ENCODE measurements around the gene KRTCAP3. TPM values are rescaled to one million over a fixed set of nuclear protein-coding genes. Genes with fewer than 3 reads are reported as not detected.
A peak's percentile ranks its signal among the peaks of the same experiment; 100 is the strongest.

Gene KRTCAP3
- total RNA-seq, 2 experiments from 2014 or later: 7.5 to 10.1 TPM

DNA sequence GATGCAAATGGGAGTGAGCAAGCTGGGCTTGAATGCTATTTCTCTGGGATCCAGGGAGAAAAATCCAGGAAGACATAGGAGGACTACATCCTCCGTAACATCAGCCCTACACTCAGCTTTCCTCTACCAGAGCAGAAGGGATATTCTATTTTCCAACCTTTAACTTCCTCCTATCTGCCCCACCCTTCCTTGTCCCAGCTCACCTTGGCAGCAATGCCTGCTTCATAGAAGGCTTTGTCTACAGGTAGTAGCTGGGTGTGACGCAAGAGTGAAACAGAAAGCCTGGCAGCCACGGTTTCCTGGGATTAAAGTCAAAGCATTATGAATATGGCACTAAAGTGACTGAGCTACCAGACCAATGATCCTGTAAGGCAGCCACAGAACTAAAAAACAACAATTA, 3.9 kb downstream of the KRTCAP3 start:
- Mint-ChIP-seq H3K4me3 (no peak overlapping the region), H3K27me3 (no peaks in the 10 kb centered on the region), H3K4me1 (peaks cover 11% of the 10 kb centered on the region), H3K27ac (no peak overlapping the region), H3K9me3 (no peaks in the 10 kb centered on the region), H3K36me3 (ENCODE audit: low read depth) (peaks cover 20% of the 10 kb centered on the region)
- no peak for DNase-seq
- CTCF ChIA-PET: interaction anchor here (0.7 kb wide), 1 partner anchor 166 kb away, joined by 3 read pairs; no protein-coding TSS in a partner anchor
- POLR2A ChIA-PET: interaction anchor here (0.6 kb wide), 1 partner anchor 18 kb away, joined by 3 read pairs; no protein-coding TSS in a partner anchor

DNA sequence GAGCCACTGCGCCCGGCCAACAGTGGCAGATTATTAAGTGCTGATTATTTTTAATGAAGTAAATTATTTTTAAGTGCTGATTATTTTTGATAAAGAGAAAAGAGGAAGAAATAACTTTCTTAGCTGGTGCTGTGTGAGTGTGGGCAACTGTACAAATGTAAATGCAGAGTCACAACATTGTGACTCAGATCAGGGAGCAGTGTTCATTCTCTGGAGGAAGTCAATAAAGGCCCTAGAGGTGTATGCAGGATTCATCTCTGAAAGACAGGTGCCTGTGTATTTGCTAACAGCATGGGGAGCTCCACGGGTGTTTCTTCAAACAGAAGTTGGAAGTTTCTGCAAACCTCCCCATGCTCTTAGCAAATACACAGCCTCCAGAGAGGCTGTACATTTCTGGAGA, 6.2 kb downstream of the KRTCAP3 start:
- ChIA-PET POLR2A (interaction anchor here (1.3 kb wide), 1 partner anchor 19 kb away, joined by 3 read pairs; no protein-coding TSS in a partner anchor), CTCF (interaction anchor here (1.5 kb wide), 1 partner anchor 235 kb away, joined by 3 read pairs; no protein-coding TSS in a partner anchor)
- Mint-ChIP-seq H3K27me3 (no peaks in the 10 kb centered on the region), H3K9me3 (no peaks in the 10 kb centered on the region), H3K27ac (no peak overlapping the region), H3K36me3 (ENCODE audit: low read depth) (peaks cover 5% of the 10 kb centered on the region), H3K4me1 (peaks cover 12% of the 10 kb centered on the region), H3K4me3 (no peak overlapping the region)
- no peak for DNase-seq

DNA sequence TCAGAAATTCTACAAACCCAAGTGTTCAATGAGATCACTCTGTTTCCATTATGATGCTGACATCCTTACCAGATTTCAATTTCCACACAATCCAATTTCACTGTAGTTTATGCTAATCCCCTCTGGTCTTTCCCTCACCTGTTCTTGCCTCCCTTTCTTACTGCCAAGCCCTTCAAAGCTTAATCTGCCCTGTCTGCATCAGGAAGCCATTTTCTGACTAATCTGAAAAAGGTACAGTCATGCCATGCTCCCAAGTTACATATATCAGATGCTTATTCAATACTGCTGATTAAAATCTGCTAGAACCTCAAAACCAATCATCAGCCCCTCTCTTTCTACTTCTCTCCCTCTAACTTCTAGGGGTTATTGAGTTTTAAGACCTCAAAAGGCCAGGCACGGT, 8.9 kb downstream of the KRTCAP3 start:
- no peaks in the 10 kb centered on the region for H3K36me3 Mint-ChIP-seq (ENCODE audit: low read depth)
- DNase-seq: no peak
- no peak overlapping the region for H3K4me3 Mint-ChIP-seq
- H3K27ac Mint-ChIP-seq: no peak overlapping the region
- no peaks in the 10 kb centered on the region for H3K27me3 Mint-ChIP-seq
- no peaks in the 10 kb centered on the region for H3K9me3 Mint-ChIP-seq
- ChIA-PET CTCF (no interaction called here), POLR2A (no interaction called here)
- H3K4me1 Mint-ChIP-seq: peaks cover 6% of the 10 kb centered on the region

DNA sequence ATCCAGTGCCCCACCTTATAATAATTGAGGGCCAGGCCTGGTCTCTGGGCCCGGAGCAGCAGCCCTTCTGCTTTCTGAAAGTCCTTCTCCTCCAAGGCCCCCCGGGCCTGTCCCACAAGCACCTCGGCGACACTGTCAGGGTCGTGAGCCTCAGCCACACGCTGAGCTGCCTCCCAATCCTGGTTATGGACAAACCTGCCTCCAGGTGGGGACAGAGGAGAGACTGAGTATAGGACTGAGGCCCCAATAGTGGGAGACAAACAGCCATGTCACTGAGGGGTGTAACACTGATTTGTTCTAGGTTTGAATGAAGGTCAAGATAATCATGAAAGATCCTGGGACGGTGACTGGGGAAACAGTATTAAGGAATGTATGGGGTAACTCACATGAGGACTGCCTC, 11.8 kb downstream of the KRTCAP3 start:
- Mint-ChIP-seq H3K4me3 (no peak overlapping the region), H3K9me3 (no peaks in the 10 kb centered on the region), H3K4me1 (peaks cover 3% of the 10 kb centered on the region), H3K27me3 (no peaks in the 10 kb centered on the region), H3K27ac (no peak overlapping the region), H3K36me3 (ENCODE audit: low read depth) (no peaks in the 10 kb centered on the region)
- ChIA-PET CTCF (interaction anchor here (1.0 kb wide), 1 partner anchor 10 kb away, joined by 3 read pairs; no protein-coding TSS in a partner anchor), POLR2A (no interaction called here)
- no peak for DNase-seq

GRCh38 chr2:27461118-27461517, 18.9 kb downstream of the KRTCAP3 start:
- Mint-ChIP-seq H3K4me3 (no peak overlapping the region), H3K27ac (no peak overlapping the region), H3K4me1 (no peaks in the 10 kb centered on the region), H3K27me3 (no peaks in the 10 kb centered on the region), H3K36me3 (ENCODE audit: low read depth) (no peaks in the 10 kb centered on the region), H3K9me3 (no peaks in the 10 kb centered on the region)
- DNase-seq: no peak
- ChIA-PET POLR2A (no interaction called here), CTCF (interaction anchor here (0.6 kb wide), 1 partner anchor 22 kb away, joined by 3 read pairs; no protein-coding TSS in a partner anchor)

GRCh38 chr2:27464443-27464842, 22.3 kb downstream of the KRTCAP3 start:
- H3K4me1 Mint-ChIP-seq: no peaks in the 10 kb centered on the region

DNA sequence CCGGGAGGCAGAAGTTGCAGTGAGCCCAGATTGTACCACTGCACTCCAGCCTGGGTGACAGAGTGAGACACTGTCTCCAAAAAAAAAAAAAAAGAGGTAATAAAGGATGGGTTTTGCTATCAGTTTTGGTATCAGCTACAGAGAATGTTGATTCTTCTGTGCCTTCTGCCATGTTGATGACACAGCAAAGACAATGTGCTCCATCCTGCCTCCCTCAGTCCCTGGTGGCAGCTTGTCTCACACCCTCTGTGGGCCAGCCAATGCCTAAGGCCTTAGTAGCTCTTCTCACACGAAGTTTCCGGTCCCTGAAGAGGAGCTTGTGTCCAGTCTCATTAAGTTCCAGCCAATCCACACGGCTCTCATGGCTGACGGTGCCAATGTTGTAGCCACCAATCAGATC, 29.8 kb downstream of the KRTCAP3 start:
- H3K27ac Mint-ChIP-seq: no peak overlapping the region
- POLR2A ChIA-PET: no interaction called here
- DNase-seq: no peak
- H3K36me3 Mint-ChIP-seq (ENCODE audit: low read depth): peaks cover 2% of the 10 kb centered on the region
- no peaks in the 10 kb centered on the region for H3K9me3 Mint-ChIP-seq
- H3K27me3 Mint-ChIP-seq: no peaks in the 10 kb centered on the region
- CTCF ChIA-PET: interaction anchor here (1.7 kb wide), 1 partner anchor 9 kb away, joined by 5 read pairs; no protein-coding TSS in a partner anchor
- H3K4me3 Mint-ChIP-seq: no peak overlapping the region
- H3K4me1 Mint-ChIP-seq: no peaks in the 10 kb centered on the region

More at GRCh38 chr2:27464443-27464842, 22.3 kb downstream of the KRTCAP3 start:
- Mint-ChIP-seq H3K36me3 (ENCODE audit: low read depth) (no peaks in the 10 kb centered on the region), H3K9me3 (no peaks in the 10 kb centered on the region), H3K27me3 (no peaks in the 10 kb centered on the region), H3K27ac (no peak overlapping the region), H3K4me3 (no peak overlapping the region)
- ChIA-PET POLR2A (no interaction called here), CTCF (interaction anchor here (1.3 kb wide), 1 partner anchor 162 kb away, joined by 4 read pairs; no protein-coding TSS in a partner anchor)
- DNase-seq: no peak

GRCh38 chr2:27485496-27485895, 43.3 kb downstream of the KRTCAP3 start:
- Mint-ChIP-seq H3K4me3 (no peak overlapping the region), H3K9me3 (no peaks in the 10 kb centered on the region), H3K27me3 (no peaks in the 10 kb centered on the region), H3K36me3 (ENCODE audit: low read depth) (no peaks in the 10 kb centered on the region), H3K27ac (no peak overlapping the region), H3K4me1 (peaks cover 19% of the 10 kb centered on the region)
- CTCF ChIA-PET: no interaction called here
- POLR2A ChIA-PET: no interaction called here
- DNase-seq: no peak

GRCh38 chr2:27489118-27489497, 46.9 kb downstream of the KRTCAP3 start:
- H3K27ac Mint-ChIP-seq: peak overlapping the region; percentile 71
- H3K27me3 Mint-ChIP-seq: peaks cover 10% of the 10 kb centered on the region
- CTCF ChIA-PET: interaction anchor here (2.9 kb wide), 1 partner anchor 194 kb away, joined by 11 read pairs; no protein-coding TSS in a partner anchor
- H3K4me3 Mint-ChIP-seq: peak overlapping the region; percentile 74
- no peaks in the 10 kb centered on the region for H3K36me3 Mint-ChIP-seq (ENCODE audit: low read depth)
- H3K4me1 Mint-ChIP-seq: peaks cover 30% of the 10 kb centered on the region
- no peak for DNase-seq
- POLR2A ChIA-PET: no interaction called here
- H3K9me3 Mint-ChIP-seq: no peaks in the 10 kb centered on the region

DNA sequence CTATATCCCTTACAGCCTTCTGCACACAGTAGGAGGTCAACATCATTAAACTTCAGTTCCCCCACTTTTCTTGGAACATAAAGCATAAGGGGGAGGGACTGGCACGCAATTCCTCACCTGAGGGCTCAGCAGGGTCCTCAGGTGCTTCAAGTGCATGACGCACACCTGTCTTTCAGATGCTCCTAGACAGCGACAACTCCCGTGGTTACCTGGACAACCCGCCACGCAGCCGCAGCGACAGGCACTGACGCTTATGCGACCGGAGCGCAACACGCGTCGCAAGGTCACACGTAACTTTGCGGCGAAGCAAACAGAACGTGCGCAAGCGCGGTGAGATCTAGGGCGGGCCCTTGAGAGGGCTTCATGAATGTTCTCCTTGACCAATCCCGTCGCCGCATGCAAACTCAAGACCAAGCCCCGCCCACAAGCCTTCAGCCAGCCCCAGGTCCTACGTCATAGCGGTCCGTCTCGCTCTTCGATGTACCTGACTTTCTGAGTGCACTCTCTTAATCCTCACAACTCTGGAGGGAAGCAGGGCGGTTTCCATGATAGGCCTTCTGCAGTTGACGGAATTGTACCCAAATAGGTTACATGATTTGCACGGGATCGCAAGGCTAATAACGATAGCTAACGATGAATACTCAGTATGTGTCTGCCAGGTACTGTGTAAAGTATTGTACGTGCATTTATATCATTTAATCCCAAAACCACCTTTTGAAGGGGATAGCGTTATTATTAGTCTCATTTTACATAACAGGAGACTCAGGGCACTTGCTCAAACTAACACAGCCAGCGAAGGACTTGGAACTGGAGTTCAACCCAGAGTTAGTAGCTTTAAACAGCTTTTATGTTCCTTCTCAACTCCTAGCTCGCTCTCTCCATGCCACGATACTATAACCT, 47.6 kb downstream of the KRTCAP3 start, which contains the start of gene IFT172:
IFT172 (minus strand) TSS at position 246 of the 900 bp plus-strand sequence; CDS start at position 156, 90 bp downstream.
- H3K27ac Mint-ChIP-seq: peak within 1 kb of the TSS; percentile 71
- H3K36me3 Mint-ChIP-seq (ENCODE audit: low read depth): no peaks in the 10 kb centered on the region
- peak within 1 kb of the TSS; percentile 74 for H3K4me3 Mint-ChIP-seq
- peaks cover 30% of the 10 kb centered on the region for H3K4me1 Mint-ChIP-seq
- ChIA-PET CTCF (interaction anchor here (2.9 kb wide), 1 partner anchor 194 kb away, joined by 11 read pairs; no protein-coding TSS in a partner anchor), POLR2A (interaction anchor here (0.5 to 1.2 kb wide), 3 partner anchors 62 to 86 kb away, joined by 4 to 6 read pairs (median 4); partner anchors contain the start of genes NRBP1 and PPM1G)
- peak; percentile 100 for DNase-seq
- no peaks in the 10 kb centered on the region for H3K9me3 Mint-ChIP-seq
- H3K27me3 Mint-ChIP-seq: peaks cover 14% of the 10 kb centered on the region

GRCh38 chr2:27492557-27492956, 50.4 kb downstream of the KRTCAP3 start:
- ChIA-PET POLR2A (no interaction called here), CTCF (interaction anchor here (0.7 kb wide), 1 partner anchor 154 kb away, joined by 3 read pairs; no protein-coding TSS in a partner anchor)
- Mint-ChIP-seq H3K36me3 (ENCODE audit: low read depth) (no peaks in the 10 kb centered on the region), H3K27me3 (peaks cover 38% of the 10 kb centered on the region), H3K9me3 (no peaks in the 10 kb centered on the region), H3K27ac (no peak overlapping the region), H3K4me1 (peaks cover 39% of the 10 kb centered on the region), H3K4me3 (no peak overlapping the region)
- no peak for DNase-seq

DNA sequence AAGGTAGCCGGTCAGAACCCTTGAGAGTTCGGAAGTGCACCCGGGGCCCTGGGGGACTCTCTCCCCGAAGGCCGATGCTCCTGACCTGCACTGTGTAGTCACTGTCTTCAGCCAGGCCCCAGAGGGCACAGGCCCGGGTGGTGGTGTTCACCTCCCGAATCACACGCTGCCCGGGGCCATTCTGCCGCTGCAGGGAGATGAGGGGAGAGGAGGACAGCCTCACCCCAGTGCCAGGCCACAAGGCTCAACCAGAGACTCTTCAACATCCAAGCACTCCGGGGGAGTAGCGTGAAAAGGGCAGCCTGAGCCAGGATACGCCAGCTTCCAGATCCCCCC, 51.7 kb downstream of the KRTCAP3 start:
- ChIA-PET POLR2A (no interaction called here), CTCF (no interaction called here)
- H3K36me3 Mint-ChIP-seq (ENCODE audit: low read depth): no peaks in the 10 kb centered on the region
- H3K9me3 Mint-ChIP-seq: no peaks in the 10 kb centered on the region
- H3K27me3 Mint-ChIP-seq: peaks cover 49% of the 10 kb centered on the region
- peaks cover 35% of the 10 kb centered on the region for H3K4me1 Mint-ChIP-seq
- H3K4me3 Mint-ChIP-seq: peak overlapping the region; percentile 21
- H3K27ac Mint-ChIP-seq: no peak overlapping the region
- no peak for DNase-seq

Measured in activated CD4-positive, alpha-beta memory T cell treated with anti-CD3 and anti-CD28 coated beads, Interleukin-2, amount 10 ng/mL, durations not matched to agents 7 days and 5 days (primary cell).